Gastroesophageal sphincter (tissue), 3 donors: Measurements from ENCODE around the gene PPP6R2.
A peak's percentile ranks its signal among the peaks of the same experiment; 100 is the strongest.

Source experiments
- EP300 ChIP-seq: sonication (generic); formaldehyde crosslinking; IDR thresholded peaks from one replicate; pipeline ENCODE4 v1.6.1; 2017; ENCODE audit warnings: antibody characterized with exemption, mild to moderate bottlenecking
- POLR2A ChIP-seq, 2 donors: fragments of 450-650 bp; IDR thresholded peaks; one replicate each; pipeline ENCODE4 v1.6.1; 2017; ENCODE audit warnings: antibody characterized with exemption in 2 of 2, mild to moderate bottlenecking in 2 of 2, moderate library complexity in 1 of 2
- TF ChIP-seq, protein P1 (sequence below), 4 experiments: fragments of 200-600 bp in 2 of 4; fragments of 450-650 bp in 2 of 4; sonication (generic) in 1 of 4; IDR thresholded peaks; one replicate each; pipeline ENCODE4 v1.5.1; 2017 to 2019; ENCODE audit warnings: antibody characterized with exemption in 4 of 4, mild to moderate bottlenecking in 2 of 4, moderate library complexity in 2 of 4

DNA sequence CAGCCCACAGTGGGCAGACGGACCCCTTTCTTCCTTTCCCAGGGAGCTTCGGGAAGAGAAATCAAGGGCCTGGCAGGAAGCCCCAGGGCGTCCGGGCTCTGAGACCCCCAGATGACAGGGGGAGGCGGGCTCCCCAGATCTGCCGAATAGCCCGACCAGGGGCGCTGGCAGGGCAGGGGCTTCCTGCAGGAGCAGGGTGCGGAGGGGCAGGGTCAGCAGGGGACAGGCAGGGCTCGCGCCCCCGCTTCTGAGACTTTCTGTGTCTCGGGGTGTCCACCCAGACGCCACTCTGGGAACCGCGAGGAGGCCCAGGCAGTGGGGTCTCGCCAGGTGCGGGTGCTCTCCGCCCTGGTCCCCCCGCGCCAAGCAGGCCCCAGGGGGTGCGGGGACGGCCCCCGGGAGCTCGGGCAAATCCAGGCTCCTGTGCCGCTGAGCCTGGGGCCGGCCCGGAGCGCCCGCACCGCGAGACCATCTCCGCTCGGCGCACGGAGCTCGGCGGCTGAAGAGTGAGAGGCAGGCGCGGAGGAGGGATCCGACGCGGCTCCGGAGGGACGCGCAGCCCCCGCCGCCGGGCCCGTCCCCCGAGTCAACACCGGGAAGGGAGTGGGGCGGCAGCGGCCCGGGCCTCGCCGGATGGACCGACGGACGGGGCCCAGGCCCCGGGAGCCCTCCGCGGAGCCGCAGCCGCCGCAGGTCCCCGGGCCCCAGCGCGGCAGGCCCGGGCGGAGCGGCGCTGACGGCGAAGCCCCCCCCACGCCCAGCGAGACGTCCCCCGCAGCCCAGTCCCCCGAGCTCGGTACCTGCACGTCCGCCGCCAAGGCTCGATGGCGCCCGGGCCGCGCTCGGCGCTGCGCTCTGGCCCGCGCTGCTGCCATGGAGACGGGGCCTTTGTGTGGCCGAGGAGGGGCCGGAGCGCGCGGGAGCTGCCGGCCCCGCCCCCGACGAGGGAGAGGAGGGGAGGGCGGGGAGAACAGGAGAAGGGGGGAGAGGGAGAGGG is 36.1 kb upstream of the PPP6R2 start, which contains the start of gene PLXNB2:
- TF ChIP-seq EP300 (no peak), POLR2A (IDR thresholded peaks at IDR 0.05) (peak; percentile 34 to 49)
- TF ChIP-seq, protein P1, sequence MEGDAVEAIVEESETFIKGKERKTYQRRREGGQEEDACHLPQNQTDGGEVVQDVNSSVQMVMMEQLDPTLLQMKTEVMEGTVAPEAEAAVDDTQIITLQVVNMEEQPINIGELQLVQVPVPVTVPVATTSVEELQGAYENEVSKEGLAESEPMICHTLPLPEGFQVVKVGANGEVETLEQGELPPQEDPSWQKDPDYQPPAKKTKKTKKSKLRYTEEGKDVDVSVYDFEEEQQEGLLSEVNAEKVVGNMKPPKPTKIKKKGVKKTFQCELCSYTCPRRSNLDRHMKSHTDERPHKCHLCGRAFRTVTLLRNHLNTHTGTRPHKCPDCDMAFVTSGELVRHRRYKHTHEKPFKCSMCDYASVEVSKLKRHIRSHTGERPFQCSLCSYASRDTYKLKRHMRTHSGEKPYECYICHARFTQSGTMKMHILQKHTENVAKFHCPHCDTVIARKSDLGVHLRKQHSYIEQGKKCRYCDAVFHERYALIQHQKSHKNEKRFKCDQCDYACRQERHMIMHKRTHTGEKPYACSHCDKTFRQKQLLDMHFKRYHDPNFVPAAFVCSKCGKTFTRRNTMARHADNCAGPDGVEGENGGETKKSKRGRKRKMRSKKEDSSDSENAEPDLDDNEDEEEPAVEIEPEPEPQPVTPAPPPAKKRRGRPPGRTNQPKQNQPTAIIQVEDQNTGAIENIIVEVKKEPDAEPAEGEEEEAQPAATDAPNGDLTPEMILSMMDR (IDR thresholded peaks at IDR 0.05): peak in 2 of 4 experiments; percentile 9 to 15
